NCI-H460 (cell line): Measurements from ENCODE around the gene RABL2A. TPM values are rescaled to one million over a fixed set of nuclear protein-coding genes. Genes with fewer than 3 reads are reported as not detected.
"Not testable (repeated sequence)": the region's sequence is repeated elsewhere in the genome, so short reads cannot be mapped to it uniquely, and the experiment has no call there.

Source experiments
- DNase-seq: peaks from one replicate; pipeline ENCODE4 v3.0.0-alpha.2; 2016; ENCODE audit warnings: low read depth; ENCODE audit errors: extremely low read depth
- polyA plus RNA-seq: library from polyadenylated mRNA; depleted of rRNA; stranded (reverse); fragments of >200 nt; gene quantifications from 2 replicates; pipeline ENCODE4 v1.2.3, GENCODE V29; 2014; cell fraction: nucleus; rRNA removed
- total RNA-seq: library from RNA; depleted of rRNA; stranded (reverse); fragments of >200 nt; shearing (Covaris generic); gene quantifications from 2 replicates; pipeline ENCODE4 v1.2.3, GENCODE V29; 2014; rRNA removed

Gene RABL2A
- 7.5 and 8.8 TPM in 2 replicates for total RNA-seq
- 13.6 and 27.8 TPM in 2 replicates for polyA plus RNA-seq

DNA sequence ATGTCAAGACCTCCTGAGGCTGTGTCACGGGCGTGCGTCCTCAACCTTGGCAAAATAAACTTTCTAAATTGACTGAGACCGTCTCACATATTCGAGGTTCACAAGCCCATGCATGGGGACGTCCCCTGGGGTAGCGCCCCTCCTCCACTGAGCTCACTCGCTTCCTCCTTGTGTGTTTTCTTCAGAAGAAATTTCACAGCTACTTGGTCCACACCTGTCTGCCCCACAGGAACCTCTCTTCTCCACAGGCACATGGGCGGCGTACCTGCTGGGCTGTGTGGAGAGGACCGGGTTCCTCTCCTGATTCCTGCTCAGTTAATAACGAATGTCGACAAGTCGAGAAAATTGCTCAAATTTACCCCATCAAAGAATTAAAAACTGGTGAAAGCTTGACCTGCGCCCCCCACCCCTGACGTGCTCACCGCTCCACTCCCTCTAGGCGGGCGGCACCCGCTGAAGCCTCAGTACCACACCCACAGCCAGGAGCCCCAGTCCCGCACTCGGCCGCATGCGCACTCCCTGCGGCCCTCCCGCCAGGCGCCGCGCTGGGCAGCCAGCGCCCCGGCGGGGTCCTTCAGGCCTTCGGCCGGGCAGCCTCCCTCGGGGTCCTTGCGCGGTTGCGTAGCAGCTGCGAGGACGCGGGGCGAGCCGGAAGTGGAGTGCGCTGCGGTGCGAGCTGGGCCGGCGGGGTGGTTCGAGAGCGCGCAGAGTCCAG, at the start of gene RABL2A:
RABL2A (plus strand) TSS at position 651 of the 715 bp plus-strand sequence. CDS start 1,341 bp downstream, outside the sequence.
- peak; percentile 74 for DNase-seq

DNA sequence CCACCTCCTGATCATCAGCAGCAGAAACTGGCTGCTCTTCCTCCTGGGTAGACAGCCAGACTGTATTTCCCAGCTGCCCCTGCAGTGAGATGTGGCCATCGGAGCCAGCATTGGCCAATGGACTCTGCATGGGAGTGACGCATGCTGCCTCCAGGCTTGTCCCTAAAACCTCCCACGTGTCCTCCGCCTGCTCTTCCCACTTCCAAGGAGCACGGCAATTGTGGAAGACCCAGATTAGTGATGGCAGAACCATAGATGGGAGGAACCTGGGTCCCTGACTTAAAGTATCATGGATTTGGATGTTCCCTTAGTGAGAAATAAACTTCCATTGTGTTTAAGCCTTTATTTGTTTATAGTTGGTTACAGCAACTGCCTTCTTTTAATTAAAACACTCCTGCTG, 48.6 kb upstream of the RABL2A start:
- not testable (repeated sequence) for DNase-seq

DNA sequence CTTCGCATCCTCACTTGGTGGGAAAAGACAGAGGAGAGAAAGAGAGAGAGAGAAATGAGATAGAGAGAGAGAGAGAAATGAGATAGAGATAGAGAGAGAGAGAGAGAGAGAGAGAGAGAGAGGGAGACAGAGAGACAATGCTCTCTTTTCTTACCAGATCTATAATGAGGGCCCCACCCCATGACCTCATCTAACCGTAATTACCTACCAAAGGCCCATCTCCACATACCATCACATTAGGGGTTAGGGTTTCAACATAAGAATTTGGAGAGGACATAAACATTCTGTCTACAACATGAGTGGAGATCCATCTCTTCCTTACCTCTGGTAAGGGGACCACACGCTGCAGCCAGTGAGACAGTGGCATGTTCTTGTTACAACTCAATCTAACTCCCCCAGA, 44.6 kb upstream of the RABL2A start:
- not testable (repeated sequence) for DNase-seq

DNA sequence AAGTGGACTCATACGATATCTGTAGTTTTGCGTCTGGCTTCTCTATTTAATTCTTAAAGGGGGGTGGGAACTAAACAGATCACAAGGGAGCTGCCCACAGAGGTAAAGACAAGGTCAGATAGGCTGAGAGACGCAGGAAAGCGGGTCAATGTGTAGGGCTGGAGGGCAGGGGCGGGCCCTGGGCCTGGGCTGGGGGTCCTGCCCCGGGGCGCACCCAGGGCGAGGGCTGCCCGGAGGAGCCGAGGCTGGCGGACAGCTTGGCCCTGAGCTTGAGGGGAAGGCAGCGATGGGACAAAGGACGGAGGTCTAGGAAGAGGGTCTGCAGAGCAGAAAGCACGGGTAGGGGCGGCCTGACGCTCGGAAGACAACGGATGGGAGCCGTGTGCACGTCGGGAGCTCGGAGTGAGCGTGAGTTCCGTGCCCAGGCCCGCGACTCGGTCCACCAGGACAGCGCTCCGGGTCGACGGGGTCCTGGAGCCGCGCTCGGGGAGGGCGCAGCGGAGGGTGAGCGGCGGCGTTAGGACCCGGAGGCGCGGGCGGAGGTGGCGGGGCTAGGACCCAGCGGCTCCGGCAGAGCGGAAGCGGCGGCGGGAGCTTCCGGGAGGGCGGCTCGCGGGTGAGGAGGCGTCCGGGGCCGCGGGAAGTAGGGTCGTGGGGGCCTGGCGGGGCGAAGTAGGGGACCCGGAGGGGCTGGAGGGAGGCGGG, 43.4 kb upstream of the RABL2A start:
- DNase-seq = peak; percentile 40

DNA sequence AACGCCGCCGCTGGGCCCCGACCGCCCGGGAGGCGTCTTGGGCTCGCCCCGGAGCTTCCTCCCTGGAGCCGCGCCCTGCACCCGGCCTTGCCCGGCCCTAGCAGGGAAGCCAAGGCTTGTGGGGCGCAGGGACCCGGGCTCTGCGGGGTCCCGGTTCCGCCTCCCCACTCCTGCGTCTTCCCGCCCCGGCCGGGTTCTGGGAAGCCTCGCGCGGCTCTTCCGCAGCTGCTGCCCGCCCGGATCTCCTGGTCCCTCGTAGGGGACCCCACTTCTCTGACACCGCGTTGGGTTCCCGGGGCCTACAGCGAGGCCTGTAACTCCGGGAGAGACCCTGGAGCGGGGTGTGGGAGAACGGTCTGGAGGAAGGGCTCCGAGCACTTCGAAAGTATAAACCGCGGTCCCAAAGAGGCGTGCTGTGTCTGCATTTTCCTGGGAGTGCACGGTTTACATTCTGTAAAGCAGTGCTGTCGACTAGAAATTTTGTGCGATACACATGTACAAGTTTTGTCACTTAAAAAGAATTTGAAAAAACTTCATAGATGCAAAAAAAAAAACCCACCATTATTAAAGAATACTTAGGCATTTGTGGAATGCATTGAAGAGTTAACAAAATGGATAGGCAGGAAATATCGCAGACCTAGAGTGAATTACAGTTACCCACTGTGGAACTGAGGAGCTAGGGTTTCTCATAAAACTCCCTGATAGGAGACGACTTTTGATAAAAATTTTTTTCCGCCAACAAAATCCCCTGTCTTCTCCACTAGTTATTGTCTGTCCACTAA, 42.6 kb upstream of the RABL2A start:
- DNase-seq = not testable (repeated sequence)

DNA sequence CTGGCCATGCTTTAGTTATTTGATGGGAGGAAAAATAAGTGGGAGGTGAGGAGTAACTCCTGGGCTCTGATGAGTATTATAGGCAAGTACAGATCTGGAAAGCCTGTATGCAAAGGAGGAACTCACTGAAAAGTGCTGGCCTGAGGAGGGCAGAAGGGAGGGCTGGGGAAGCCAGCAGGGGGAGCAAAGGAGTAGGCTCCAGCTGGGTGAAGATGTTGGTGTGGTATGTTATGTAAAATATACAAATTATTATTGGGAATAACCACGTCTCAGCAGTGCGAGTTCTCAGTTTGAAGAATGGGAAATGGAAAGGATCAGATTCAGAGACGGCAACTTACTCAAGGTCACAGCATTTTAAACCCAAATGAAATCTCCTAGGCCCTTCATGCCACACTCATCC, 39.9 kb upstream of the RABL2A start:
- DNase-seq = peak; percentile 28

DNA sequence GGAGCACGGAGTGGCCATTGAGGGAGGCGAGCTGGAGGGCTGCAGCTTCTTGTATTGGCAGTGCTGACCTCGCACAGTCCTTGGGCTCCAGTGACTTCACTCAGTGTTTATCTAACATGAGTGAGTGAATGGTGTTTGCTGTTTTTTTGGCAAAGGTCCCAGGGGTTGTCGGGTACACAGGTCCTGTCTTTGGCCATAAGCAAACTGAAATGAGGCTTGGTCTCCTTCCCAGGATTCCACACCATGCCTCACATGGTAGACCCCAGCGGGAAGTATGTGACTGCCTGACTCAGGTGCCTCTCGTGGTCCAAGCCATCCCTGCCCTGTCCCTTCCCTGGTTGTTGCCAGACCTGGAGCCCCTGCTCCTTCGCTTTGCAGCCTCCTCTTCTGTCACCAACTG, 37.5 kb upstream of the RABL2A start:
- DNase-seq = not testable (repeated sequence)

DNA sequence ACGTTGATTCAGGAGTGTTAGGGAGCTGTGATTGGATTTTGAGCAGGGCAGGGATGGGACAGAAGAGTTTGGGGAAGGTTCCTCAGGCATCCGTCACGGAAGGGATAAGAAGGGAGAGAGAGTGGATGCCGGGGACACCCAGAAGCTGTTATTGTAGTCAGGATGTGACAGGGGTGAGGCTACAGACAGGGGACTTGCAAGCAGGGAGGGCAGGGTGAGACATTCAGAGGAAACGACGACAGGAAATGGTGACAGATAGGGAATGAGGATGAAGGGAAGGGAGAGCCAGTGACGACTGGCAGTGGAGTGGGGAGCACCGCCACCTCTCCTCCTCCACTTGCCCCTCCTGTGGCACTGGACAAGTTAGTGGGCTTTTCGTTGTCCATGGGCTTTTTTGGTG, 35.1 kb upstream of the RABL2A start:
- not testable (repeated sequence) for DNase-seq

DNA sequence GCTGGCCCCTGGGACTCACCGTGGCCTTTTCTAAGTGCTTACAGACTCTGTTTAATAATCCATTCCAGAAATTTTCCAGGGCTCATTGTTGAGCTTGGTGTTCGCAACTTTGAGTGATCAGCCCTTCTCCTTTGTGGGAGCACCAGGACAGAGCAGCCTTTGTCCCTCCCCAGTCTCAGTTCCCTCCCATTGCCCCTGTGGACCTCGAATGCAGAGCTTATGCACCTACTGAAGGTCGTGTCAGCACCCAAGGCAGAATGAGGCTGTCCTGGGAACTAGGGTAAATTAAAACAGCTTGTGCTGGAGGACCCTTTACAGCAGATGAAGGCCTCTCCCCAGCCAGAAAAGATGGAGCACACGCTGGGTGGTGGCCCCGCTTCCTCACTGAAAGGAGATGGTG, 33.8 kb upstream of the RABL2A start:
- not testable (repeated sequence) for DNase-seq

DNA sequence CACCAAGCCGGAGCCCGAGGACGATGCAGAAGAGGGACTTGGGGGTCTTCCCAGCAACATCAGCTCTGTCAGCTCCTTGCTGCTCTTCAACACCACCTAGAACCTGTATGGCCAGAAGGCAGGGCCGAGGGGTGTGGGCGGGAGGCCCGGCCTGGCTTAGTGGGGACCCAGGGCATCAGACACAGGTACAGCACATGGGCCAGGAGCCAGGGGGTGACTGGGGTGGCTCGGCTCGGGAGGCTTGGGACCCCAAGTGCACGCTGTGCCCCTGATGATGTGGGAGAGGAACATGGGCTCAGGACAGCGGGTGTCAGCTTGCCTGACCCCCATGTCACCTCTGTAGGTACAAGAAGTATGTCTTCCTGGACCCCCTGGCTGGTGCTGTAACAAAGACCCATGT, 31.3 kb upstream of the RABL2A start:
- not testable (repeated sequence) for DNase-seq

DNA sequence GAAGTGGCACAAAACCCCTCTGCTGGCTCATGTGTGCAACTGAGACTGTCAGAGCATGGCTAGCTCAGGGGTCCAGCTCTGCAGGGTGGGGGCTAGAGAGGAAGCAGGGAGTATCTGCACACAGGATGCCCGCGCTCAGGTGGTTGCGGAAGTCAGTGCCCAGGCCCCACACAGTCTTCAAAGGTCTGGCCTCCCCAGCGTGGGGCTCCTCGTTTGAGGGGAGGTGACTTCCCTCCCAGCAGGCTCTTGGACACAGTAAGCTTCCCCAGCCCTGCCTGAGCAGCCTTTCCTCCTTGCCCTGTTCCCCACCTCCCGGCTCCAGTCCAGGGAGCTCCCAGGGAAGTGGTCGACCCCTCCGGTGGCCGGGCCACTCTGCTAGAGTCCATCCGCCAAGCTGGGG, 29.9 kb upstream of the RABL2A start:
- not testable (repeated sequence) for DNase-seq

DNA sequence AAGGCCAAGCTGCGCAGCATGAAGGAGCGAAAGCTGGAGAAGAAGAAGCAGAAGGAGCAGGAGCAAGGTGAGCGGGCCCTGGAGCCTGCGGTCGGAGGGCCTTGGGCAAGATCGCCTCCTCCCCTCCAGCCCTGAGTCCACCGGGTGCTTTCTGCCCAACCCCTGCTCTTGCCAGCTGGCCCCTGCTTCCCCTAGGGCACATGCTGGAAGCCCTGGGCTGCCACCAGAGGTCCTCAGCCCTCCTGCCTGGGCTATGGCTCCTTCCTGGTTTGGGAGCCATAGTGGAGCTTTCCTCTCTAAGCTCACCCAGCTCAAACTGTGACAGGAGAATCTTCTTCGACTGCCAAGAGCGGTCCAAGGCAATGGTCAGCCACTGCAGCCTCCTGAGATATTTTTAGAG, 29.5 kb upstream of the RABL2A start:
- not testable (repeated sequence) for DNase-seq

DNA sequence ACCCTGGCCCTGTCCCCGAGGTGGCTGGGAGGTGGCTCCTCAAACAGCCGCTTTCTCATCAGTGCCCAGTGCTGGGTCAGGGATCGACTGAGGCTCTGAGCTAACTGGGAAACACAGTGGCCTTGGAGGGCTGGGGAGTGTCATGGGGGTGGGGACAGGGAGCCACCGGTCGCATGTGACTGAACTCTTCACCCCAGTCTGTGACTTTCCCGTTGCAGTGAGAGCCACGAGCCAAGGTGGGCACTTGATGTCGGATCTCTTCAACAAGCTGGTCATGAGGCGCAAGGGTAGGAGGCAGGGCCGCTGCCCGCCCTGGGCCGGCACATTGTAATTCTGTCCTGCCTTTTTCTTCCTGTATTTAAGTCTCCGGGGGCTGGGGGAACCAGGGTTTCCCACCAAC, 28.9 kb upstream of the RABL2A start:
- DNase-seq = not testable (repeated sequence)

DNA sequence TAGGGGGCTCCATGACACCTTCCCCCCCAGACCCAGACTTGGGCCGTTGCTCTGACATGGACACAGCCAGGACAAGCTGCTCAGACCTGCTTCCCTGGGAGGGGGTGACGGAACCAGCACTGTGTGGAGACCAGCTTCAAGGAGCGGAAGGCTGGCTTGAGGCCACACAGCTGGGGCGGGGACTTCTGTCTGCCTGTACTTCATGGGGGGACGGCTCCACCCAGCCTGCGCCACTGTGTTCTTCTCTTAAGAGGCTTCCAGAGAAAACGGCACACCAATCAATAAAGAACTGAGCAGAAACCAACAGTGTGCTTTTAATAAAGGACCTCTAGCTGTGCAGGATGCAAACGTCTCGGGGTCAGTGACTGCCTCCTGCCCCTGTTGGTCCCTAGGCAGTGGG, 28.3 kb upstream of the RABL2A start:
- DNase-seq = not testable (repeated sequence)

DNA sequence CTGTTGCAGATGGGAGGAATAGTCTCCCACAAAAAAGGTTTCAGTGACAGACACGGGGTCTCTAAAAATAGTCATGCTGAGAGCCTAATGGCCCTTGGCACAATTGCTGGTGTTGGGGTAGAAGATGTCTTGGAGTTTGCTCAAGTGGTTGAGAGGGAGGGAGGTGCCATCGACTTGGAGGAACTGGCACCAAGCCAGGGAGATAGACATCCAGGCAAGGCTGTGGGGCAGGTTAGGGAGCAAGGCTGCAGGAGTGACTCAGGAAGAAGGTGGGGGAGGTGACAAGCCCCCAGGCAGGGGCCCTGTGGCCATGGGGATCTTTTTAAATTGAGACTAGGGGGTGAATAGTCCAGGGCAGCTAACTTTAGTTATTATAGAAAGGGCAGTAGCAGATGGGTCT, 27.9 kb upstream of the RABL2A start:
- DNase-seq = not testable (repeated sequence)

DNA sequence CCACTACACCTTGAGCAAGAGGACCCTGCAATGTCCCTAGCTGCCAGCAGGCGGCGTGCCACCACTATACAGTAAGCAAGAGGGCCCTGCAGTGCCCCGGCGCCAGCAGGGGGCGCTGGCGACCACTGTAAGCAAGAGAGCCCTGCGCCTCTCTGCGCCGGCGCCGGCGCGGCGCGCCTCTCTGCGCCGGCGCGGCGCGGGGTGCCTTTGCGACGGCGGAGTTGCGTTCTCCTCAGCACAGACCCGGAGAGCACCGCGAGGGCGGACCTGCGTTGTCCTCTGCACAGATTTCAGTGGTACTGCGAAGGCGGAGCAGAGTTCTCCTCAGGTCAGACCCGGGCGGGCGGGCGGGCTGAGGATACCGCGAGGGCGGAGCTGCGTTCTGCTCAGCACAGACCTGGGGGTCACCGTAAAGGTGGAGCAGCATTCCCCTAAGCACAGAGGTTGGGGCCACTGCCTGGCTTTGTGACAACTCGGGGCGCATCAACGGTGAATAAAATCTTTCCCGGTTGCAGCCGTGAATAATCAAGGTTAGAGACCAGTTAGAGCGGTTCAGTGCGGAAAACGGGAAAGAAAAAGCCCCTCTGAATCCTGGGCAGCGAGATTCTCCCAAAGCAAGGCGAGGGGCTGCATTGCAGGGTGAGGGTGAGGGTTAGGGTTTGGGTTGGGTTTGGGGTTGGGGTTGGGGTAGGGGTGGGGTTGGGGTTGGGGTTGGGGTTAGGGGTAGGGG, 24.9 kb upstream of the RABL2A start:
- peak; percentile 22 for DNase-seq

DNA sequence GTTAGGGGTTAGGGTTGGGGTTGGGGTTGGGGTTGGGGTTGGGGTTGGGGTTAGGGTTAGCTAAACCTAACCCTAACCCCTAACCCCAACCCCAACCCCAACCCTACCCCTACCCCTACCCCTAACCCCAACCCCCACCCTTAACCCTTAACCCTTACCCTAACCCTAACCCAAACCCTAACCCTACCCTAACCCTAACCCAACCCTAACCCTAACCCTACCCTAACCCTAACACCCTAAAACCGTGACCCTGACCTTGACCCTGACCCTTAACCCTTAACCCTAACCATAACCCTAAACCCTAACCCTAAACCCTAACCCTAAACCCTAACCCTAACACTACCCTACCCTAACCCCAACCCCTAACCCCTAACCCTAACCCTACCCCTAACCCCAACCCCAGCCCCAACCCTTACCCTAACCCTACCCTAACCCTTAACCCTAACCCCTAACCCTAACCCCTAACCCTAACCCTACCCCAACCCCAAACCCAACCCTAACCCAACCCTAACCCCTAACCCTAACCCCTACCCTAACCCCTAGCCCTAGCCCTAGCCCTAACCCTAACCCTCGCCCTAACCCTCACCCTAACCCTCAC, 24.1 kb upstream of the RABL2A start:
- DNase-seq = no peak

DNA sequence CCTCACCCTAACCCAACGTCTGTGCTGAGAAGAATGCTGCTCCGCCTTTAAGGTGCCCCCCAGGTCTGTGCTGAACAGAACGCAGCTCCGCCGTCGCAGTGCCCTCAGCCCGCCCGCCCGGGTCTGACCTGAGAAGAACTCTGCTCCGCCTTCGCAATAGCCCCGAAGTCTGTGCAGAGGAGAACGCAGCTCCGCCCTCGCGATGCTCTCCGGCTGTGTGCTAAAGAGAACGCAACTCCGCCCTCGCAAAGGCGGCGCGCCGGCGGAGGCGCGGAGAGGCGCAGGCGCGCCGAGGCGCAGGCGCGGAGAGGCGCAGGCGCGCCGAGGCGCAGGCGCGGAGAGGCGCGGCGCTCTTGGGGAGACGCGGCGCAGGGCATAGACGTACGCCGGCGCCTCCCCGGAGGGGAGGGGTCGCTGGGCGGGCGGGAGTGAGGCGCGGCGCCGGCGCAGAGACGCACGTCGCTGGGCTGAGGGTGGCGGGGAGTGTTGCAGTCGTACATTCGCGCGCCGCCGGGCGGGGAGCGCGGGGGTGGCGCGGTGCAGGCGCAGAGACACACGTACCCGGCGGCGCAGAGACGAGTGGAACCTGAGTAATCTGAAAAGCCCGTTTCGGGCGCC, 23.5 kb upstream of the RABL2A start:
- DNase-seq = peak; percentile 83

DNA sequence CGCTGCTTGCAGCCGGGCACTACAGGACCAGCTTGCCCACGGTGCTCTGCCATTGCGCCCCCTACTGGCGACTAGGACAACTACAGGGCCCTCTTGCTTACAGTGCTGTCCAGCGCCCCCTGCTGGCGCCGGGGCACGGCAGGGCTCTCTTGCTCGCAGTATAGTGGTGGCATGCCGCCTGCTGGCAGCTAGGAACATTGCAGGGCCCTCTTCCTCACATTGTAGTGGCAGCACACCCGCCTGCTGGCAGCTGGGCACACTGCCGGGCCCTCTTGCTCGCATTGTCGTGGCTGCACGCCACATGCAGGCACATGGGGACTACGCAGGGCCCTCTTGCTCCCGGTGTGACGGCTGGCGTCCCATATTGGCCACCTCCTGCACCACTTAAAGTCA, 23.0 kb upstream of the RABL2A start:
- peak; percentile 89 for DNase-seq

DNA sequence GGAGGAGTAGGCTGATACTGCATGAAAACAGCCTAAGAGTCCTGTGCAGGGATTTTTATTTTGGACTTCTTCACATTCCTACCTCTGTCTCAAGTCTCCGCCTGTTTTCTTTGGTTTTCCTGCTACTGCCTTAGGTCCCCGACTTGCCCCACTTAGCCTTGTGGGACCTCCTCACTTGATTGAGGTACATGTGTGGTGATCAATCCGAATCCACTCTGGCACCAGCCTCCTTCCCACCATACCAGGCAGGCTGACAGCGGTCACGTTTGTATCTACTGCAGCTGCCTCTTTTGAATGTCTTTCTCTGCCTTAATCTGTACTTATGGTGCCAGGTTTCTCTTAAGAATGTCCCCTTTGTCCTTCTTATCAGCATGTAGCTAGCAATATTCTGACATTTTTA, 22.4 kb upstream of the RABL2A start:
- not testable (repeated sequence) for DNase-seq
